Activated naive CD4-positive, alpha-beta T cell treated with anti-CD3 and anti-CD28 coated beads for 36 hours (primary cell): ENCODE data around the gene SCAF11. TPM values are rescaled to one million over a fixed set of nuclear protein-coding genes. Genes with fewer than 3 reads are reported as not detected.

Source experiments
- CTCF ChIA-PET: fragments of 350-600 bp; sonication (Branson Sonifier 250); formaldehyde crosslinking; loops from one replicate; lab custom pipeline; 2021; ENCODE audit warnings: antibody characterized with exemption; lab: Charles Lee
- DNase-seq: peaks from one replicate; pipeline ENCODE4 v3.0.0-alpha.2; 2020
- H3K27ac Mint-ChIP-seq: one replicate; pipeline ENCODE4 v1.8.0; 2021; ENCODE audit warnings: mild to moderate bottlenecking, mixed read lengths
- H3K27me3 Mint-ChIP-seq: one replicate; pipeline ENCODE4 v1.8.0; 2021; ENCODE audit warnings: low read depth, mixed read lengths
- H3K36me3 Mint-ChIP-seq: one replicate; pipeline ENCODE4 v1.8.0; 2021; ENCODE audit warnings: low read depth, mixed read lengths
- H3K4me1 Mint-ChIP-seq: one replicate; pipeline ENCODE4 v1.8.0; 2021; ENCODE audit warnings: low read depth, mixed read lengths
- H3K4me3 Mint-ChIP-seq: one replicate; pipeline ENCODE4 v1.8.0; 2021; ENCODE audit warnings: mild to moderate bottlenecking, moderate library complexity, mixed read lengths
- H3K9me3 Mint-ChIP-seq: one replicate; pipeline ENCODE4 v1.8.0; 2021; ENCODE audit warnings: mixed read lengths
- intact Hi-C: fragments of 100-400 bp; cut with micrococcal nuclease; formaldehyde crosslinking; loops from one replicate; pipeline ENCODE4 v1.15.1; 2023
- total RNA-seq, 2 experiments: library from RNA; stranded (reverse); gene quantifications; one replicate each; pipeline ENCODE4 v1.2.3, GENCODE V29; 2021

The SCAF11 gene
- total RNA-seq, 2 experiments from 2014 or later: 95.0 to 97.7 TPM

GRCh38 chr12:45991284-45992249 lies 1.2 kb upstream of the SCAF11 start:
- peaks cover 10% of the 10 kb centered on the region for H3K36me3 Mint-ChIP-seq
- H3K27me3 Mint-ChIP-seq: no peaks in the 10 kb centered on the region
- peak overlapping the region; percentile 94 for H3K4me3 Mint-ChIP-seq
- CTCF ChIA-PET: interaction anchor here (0.6 to 2.3 kb wide), 11 partner anchors 10 to 447 kb away, joined by 3 to 13 read pairs (median 3); no protein-coding TSS in a partner anchor
- H3K27ac Mint-ChIP-seq: peak overlapping the region; percentile 99
- intact Hi-C loops: loop anchor here (1.0 to 10.0 kb wide), 14 partner anchors 161 to 1713 kb away; partner anchors contain the start of genes ANO6 and RPAP3
- H3K4me1 Mint-ChIP-seq: peaks cover 27% of the 10 kb centered on the region
- peak; percentile 83 for DNase-seq
- H3K9me3 Mint-ChIP-seq: no peaks in the 10 kb centered on the region

GRCh38 chr12:45989721-45990467 lies 480 bp downstream of the SCAF11 start:
- peaks cover 44% of the 10 kb centered on the region for H3K4me1 Mint-ChIP-seq
- peak overlapping the region; percentile 99 for H3K27ac Mint-ChIP-seq

GRCh38 chr12:45989287-45989686 lies 1.1 kb downstream of the SCAF11 start:
- Mint-ChIP-seq H3K36me3 (peaks cover 27% of the 10 kb centered on the region), H3K4me1 (peaks cover 50% of the 10 kb centered on the region), H3K27me3 (no peaks in the 10 kb centered on the region), H3K27ac (peak overlapping the region; percentile 99), H3K9me3 (peaks cover 2% of the 10 kb centered on the region), H3K4me3 (peak overlapping the region; percentile 94)
- CTCF ChIA-PET: interaction anchor here (2.3 kb wide), 1 partner anchor 262 kb away, joined by 13 read pairs; no protein-coding TSS in a partner anchor
- no peak for DNase-seq
- intact Hi-C loops: loop anchor here (2.0 kb wide), 1 partner anchor 60 kb away; no protein-coding TSS in a partner anchor

More at GRCh38 chr12:45989721-45990467, 480 bp downstream of the SCAF11 start:
- CTCF ChIA-PET: interaction anchor here (1.0 to 2.3 kb wide), 2 partner anchors 15 to 263 kb away, joined by 3 to 13 read pairs; no protein-coding TSS in a partner anchor
- Mint-ChIP-seq H3K9me3 (peaks cover 2% of the 10 kb centered on the region), H3K27me3 (no peaks in the 10 kb centered on the region), H3K36me3 (peaks cover 23% of the 10 kb centered on the region), H3K4me3 (peak overlapping the region; percentile 94)
- intact Hi-C loops: loop anchor here (1.0 to 10.0 kb wide), 26 partner anchors 15 to 1715 kb away; partner anchors contain the start of genes ANO6, RPAP3 and SLC38A2
- DNase-seq: peak; percentile 64

- peaks cover 56% of the 10 kb centered on the region for H3K4me1 Mint-ChIP-seq
- intact Hi-C loops: loop anchor here (2.0 kb wide), 1 partner anchor 59 kb away; no protein-coding TSS in a partner anchor
- peaks cover 29% of the 10 kb centered on the region for H3K36me3 Mint-ChIP-seq
- peaks cover 2% of the 10 kb centered on the region for H3K9me3 Mint-ChIP-seq
- peak overlapping the region; percentile 94 for H3K4me3 Mint-ChIP-seq
- no peak for DNase-seq
- no peak overlapping the region for H3K27ac Mint-ChIP-seq
- CTCF ChIA-PET: no interaction called here
- no peaks in the 10 kb centered on the region for H3K27me3 Mint-ChIP-seq
Observed at GRCh38 chr12:45988264-45988663, 2.1 kb downstream of the SCAF11 start.

GRCh38 chr12:45987340-45987727 lies 3.0 kb downstream of the SCAF11 start:
- Mint-ChIP-seq H3K36me3 (peaks cover 29% of the 10 kb centered on the region), H3K27ac (peak overlapping the region; percentile 27), H3K9me3 (peaks cover 2% of the 10 kb centered on the region), H3K4me3 (peak overlapping the region; percentile 1), H3K27me3 (no peaks in the 10 kb centered on the region), H3K4me1 (peaks cover 63% of the 10 kb centered on the region)
- intact Hi-C loops: no loop called here
- CTCF ChIA-PET: interaction anchor here (1.3 kb wide), 1 partner anchor 18 kb away, joined by 3 read pairs; no protein-coding TSS in a partner anchor
- no peak for DNase-seq

- intact Hi-C loops: no loop called here
- Mint-ChIP-seq H3K9me3 (peaks cover 2% of the 10 kb centered on the region), H3K4me3 (no peak overlapping the region), H3K36me3 (peaks cover 28% of the 10 kb centered on the region), H3K27me3 (no peaks in the 10 kb centered on the region), H3K4me1 (peaks cover 64% of the 10 kb centered on the region), H3K27ac (no peak overlapping the region)
- CTCF ChIA-PET: interaction anchor here (1.3 kb wide), 1 partner anchor 18 kb away, joined by 3 read pairs; no protein-coding TSS in a partner anchor
- no peak for DNase-seq
Observed at GRCh38 chr12:45986641-45987339, 3.6 kb downstream of the SCAF11 start.

- CTCF ChIA-PET: interaction anchor here (0.7 to 1.1 kb wide), 2 partner anchors 10 to 261 kb away, joined by 3 read pairs; no protein-coding TSS in a partner anchor
- intact Hi-C loops: no loop called here
- Mint-ChIP-seq H3K4me1 (peaks cover 85% of the 10 kb centered on the region), H3K36me3 (peaks cover 17% of the 10 kb centered on the region), H3K27ac (peak overlapping the region; percentile 10), H3K27me3 (no peaks in the 10 kb centered on the region), H3K9me3 (peaks cover 2% of the 10 kb centered on the region), H3K4me3 (no peak overlapping the region)
- DNase-seq: no peak
Observed at GRCh38 chr12:45981075-45981837, 9.1 kb downstream of the SCAF11 start.

- Mint-ChIP-seq H3K9me3 (peaks cover 2% of the 10 kb centered on the region), H3K36me3 (peaks cover 11% of the 10 kb centered on the region), H3K27ac (no peak overlapping the region), H3K27me3 (no peaks in the 10 kb centered on the region), H3K4me1 (peaks cover 78% of the 10 kb centered on the region), H3K4me3 (no peak overlapping the region)
- no peak for DNase-seq
- CTCF ChIA-PET: no interaction called here
- intact Hi-C loops: no loop called here
Observed at GRCh38 chr12:45980540-45980939, 9.8 kb downstream of the SCAF11 start.

GRCh38 chr12:45978108-45978507 lies 12.3 kb downstream of the SCAF11 start:
- CTCF ChIA-PET: no interaction called here
- intact Hi-C loops: no loop called here
- Mint-ChIP-seq H3K4me3 (no peak overlapping the region), H3K36me3 (peaks cover 12% of the 10 kb centered on the region), H3K27me3 (no peaks in the 10 kb centered on the region), H3K9me3 (peaks cover 1% of the 10 kb centered on the region), H3K4me1 (peaks cover 73% of the 10 kb centered on the region), H3K27ac (no peak overlapping the region)
- DNase-seq: no peak

GRCh38 chr12:45977620-45978019 lies 12.8 kb downstream of the SCAF11 start:
- Mint-ChIP-seq H3K27me3 (no peaks in the 10 kb centered on the region), H3K9me3 (peaks cover 4% of the 10 kb centered on the region), H3K27ac (no peak overlapping the region), H3K4me1 (peaks cover 71% of the 10 kb centered on the region), H3K4me3 (no peak overlapping the region), H3K36me3 (peaks cover 15% of the 10 kb centered on the region)
- DNase-seq: no peak
- CTCF ChIA-PET: no interaction called here
- intact Hi-C loops: no loop called here

GRCh38 chr12:45975506-45975905 lies 14.9 kb downstream of the SCAF11 start:
- Mint-ChIP-seq H3K36me3 (peaks cover 22% of the 10 kb centered on the region), H3K9me3 (peaks cover 4% of the 10 kb centered on the region), H3K27me3 (no peaks in the 10 kb centered on the region), H3K27ac (no peak overlapping the region), H3K4me3 (no peak overlapping the region), H3K4me1 (peaks cover 68% of the 10 kb centered on the region)
- no peak for DNase-seq
- CTCF ChIA-PET: no interaction called here
- intact Hi-C loops: no loop called here
